ENCODE data around the gene KNG1.
A peak's percentile ranks its signal among the peaks of the same experiment; 100 is the strongest.
"Not testable (repeated sequence)": the region's sequence is repeated elsewhere in the genome, so short reads cannot be mapped to it uniquely, and the experiment has no call there.

The KNG1 gene

GRCh38 chr3:186694288-186695032, 22.7 kb upstream of the KNG1 start:
- peaks cover 4% of the 10 kb centered on the region for H3K4me1 Mint-ChIP-seq (ENCODE audit: low read depth)
- no peak for DNase-seq (ENCODE audit: low spot score)
- H3K4me3 Mint-ChIP-seq: no peak overlapping the region
- peaks cover 19% of the 10 kb centered on the region for H3K27me3 Mint-ChIP-seq (ENCODE audit: low read depth)
- H3K36me3 Mint-ChIP-seq (ENCODE audit: low read depth): no peaks in the 10 kb centered on the region
- H3K27ac Mint-ChIP-seq: no peak overlapping the region
- no peaks in the 10 kb centered on the region for H3K9me3 Mint-ChIP-seq

- H3K9me3 Mint-ChIP-seq: no peaks in the 10 kb centered on the region
- no peaks in the 10 kb centered on the region for H3K36me3 Mint-ChIP-seq (ENCODE audit: low read depth)
- peaks cover 21% of the 10 kb centered on the region for H3K27me3 Mint-ChIP-seq (ENCODE audit: low read depth)
- no peak for DNase-seq (ENCODE audit: low spot score)
- peaks cover 2% of the 10 kb centered on the region for H3K4me1 Mint-ChIP-seq (ENCODE audit: low read depth)
- H3K4me3 Mint-ChIP-seq: no peak overlapping the region
- no peak overlapping the region for H3K27ac Mint-ChIP-seq
Measured at GRCh38 chr3:186696522-186696921, 20.6 kb upstream of the KNG1 start.

DNA sequence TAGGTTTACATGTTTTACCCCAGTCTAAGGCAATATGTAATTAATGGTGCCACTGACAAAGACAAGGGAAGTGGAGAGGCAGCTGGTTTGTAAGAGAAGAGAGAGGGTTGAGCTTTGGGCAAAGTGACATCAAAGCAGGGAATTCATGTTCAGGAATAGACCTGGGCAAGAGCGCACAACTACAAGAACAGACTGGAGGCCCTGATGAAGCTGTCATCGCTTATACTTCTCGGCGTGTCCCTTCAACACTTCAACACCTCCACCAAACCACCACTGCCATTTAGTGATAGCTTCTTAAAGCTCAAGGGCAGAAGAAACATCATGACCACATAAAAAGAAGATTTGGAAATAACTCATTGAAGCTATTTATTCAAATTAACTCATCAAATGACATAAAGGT, 19.6 kb upstream of the KNG1 start:
- Mint-ChIP-seq H3K4me1 (ENCODE audit: low read depth) (no peaks in the 10 kb centered on the region), H3K9me3 (no peaks in the 10 kb centered on the region), H3K27ac (no peak overlapping the region), H3K36me3 (ENCODE audit: low read depth) (no peaks in the 10 kb centered on the region), H3K27me3 (ENCODE audit: low read depth) (peaks cover 20% of the 10 kb centered on the region), H3K4me3 (no peak overlapping the region)
- no peak for DNase-seq (ENCODE audit: low spot score)

- H3K36me3 Mint-ChIP-seq (ENCODE audit: low read depth): no peaks in the 10 kb centered on the region
- DNase-seq (ENCODE audit: low spot score): no peak
- H3K27ac Mint-ChIP-seq: no peak overlapping the region
- H3K9me3 Mint-ChIP-seq: no peaks in the 10 kb centered on the region
- no peaks in the 10 kb centered on the region for H3K4me1 Mint-ChIP-seq (ENCODE audit: low read depth)
- no peak overlapping the region for H3K4me3 Mint-ChIP-seq
- H3K27me3 Mint-ChIP-seq (ENCODE audit: low read depth): peaks cover 21% of the 10 kb centered on the region
Measured at GRCh38 chr3:186700267-186700666, 16.9 kb upstream of the KNG1 start.

DNA sequence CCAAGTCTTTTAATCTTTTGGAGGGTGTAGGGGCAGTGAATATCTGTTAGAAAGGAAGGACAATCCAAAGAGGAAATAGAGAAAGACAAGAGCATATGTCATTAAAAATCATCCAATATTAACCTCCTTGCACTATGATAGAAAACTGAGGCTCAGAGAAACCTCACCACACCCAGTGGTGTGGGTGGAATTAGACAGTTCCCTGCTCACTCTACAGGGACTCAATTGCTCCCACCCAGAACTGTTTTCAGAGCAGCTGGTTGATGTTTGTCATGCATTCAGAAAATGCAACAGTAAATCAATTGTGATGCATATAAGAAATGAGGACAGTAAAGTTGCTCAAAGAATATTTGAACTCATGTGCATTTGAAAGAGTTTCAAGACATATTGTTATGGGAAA, 14.7 kb upstream of the KNG1 start:
- peaks cover 32% of the 10 kb centered on the region for H3K27me3 Mint-ChIP-seq (ENCODE audit: low read depth)
- not testable (repeated sequence) for H3K4me3 Mint-ChIP-seq; H3K9me3 Mint-ChIP-seq; DNase-seq (ENCODE audit: low spot score); H3K27ac Mint-ChIP-seq; H3K4me1 Mint-ChIP-seq (ENCODE audit: low read depth); H3K36me3 Mint-ChIP-seq (ENCODE audit: low read depth)

- peaks cover 8% of the 10 kb centered on the region for H3K4me1 Mint-ChIP-seq (ENCODE audit: low read depth)
- peak; percentile 49 for DNase-seq (ENCODE audit: low spot score)
- H3K9me3 Mint-ChIP-seq: no peaks in the 10 kb centered on the region
- H3K27me3 Mint-ChIP-seq (ENCODE audit: low read depth): peaks cover 38% of the 10 kb centered on the region
- no peaks in the 10 kb centered on the region for H3K36me3 Mint-ChIP-seq (ENCODE audit: low read depth)
- H3K27ac Mint-ChIP-seq: no peak overlapping the region
- no peak overlapping the region for H3K4me3 Mint-ChIP-seq
Measured at GRCh38 chr3:186705882-186706780, 11.0 kb upstream of the KNG1 start.

DNA sequence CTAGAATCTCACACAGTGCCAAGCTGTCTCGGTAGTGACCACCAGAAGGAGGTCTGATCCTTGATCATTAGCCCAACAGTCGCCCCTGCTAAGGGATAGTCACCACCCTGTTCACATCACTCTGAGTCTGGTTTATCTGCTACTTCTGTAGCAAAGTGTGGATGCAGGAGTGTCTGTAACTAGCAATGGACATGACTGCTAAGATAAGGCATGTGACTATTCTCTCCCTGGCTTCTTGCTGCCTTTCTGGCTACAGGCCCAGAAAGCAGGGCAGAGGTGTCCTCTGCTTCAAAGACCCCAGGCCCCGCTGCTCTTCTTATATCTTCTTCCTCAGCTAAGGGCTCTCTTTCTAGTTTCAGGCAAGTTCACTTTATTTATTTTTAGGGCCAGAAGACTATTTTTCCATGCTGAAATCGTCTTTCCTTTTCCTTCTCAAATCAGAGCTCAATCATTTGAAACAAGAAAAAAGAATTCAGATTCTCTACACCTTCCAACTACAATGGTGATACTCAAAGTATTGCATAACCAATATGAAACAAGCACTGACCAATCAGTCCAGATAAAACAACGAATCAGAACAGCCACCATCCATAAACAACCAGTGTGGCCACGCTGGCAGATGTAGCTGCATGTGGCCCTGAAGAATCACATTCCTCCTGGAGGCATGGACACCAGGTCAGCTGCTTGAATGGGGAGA, 8.0 kb upstream of the KNG1 start:
- no peaks in the 10 kb centered on the region for H3K9me3 Mint-ChIP-seq
- no peak for DNase-seq (ENCODE audit: low spot score)
- peaks cover 32% of the 10 kb centered on the region for H3K27me3 Mint-ChIP-seq (ENCODE audit: low read depth)
- no peak overlapping the region for H3K4me3 Mint-ChIP-seq
- peaks cover 8% of the 10 kb centered on the region for H3K4me1 Mint-ChIP-seq (ENCODE audit: low read depth)
- no peaks in the 10 kb centered on the region for H3K36me3 Mint-ChIP-seq (ENCODE audit: low read depth)
- H3K27ac Mint-ChIP-seq: no peak overlapping the region

DNA sequence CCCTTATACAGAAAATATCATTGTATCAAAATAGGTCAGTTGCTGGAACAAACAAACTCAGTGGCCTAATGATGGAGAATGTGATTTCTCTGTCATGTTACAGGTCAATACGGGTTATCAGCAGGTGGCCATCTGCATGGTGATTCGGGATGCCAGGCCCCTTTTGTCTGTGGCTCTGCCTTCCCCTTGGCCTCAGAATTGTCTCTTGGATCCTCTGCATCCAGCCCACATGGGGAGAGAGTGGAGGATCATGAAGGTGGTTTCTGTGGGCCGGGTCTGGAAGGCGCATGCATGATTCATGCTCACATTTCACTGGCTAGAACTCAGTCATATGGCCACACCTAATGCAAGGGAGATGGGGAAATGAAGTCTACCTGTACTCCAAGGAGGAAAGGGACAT, 6.5 kb upstream of the KNG1 start:
- not testable (repeated sequence) for H3K4me3 Mint-ChIP-seq; H3K9me3 Mint-ChIP-seq; H3K4me1 Mint-ChIP-seq (ENCODE audit: low read depth); H3K36me3 Mint-ChIP-seq (ENCODE audit: low read depth); H3K27ac Mint-ChIP-seq; DNase-seq (ENCODE audit: low spot score)
- H3K27me3 Mint-ChIP-seq (ENCODE audit: low read depth): peaks cover 33% of the 10 kb centered on the region

DNA sequence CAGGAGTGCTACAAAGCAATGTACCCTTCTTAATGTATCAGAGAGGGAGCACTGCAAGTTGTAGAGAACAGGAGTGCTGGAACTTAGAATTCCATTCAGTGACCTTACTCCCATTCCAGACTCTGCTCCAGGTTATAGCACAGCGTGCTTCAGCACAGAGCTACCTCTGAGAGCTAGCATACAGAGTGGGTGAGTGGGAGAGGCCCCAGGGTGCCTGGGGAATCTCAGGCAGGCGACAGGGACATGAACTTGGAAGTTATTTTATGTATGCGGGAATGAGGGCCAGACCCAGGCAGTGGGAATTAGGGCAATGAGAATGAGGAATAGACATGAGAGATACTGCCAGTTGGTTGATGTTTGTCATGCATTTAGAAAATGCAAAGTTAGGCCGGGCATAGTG, 3.7 kb upstream of the KNG1 start:
- Mint-ChIP-seq H3K27ac (no peak overlapping the region), H3K4me3 (no peak overlapping the region), H3K27me3 (ENCODE audit: low read depth) (peaks cover 20% of the 10 kb centered on the region), H3K4me1 (ENCODE audit: low read depth) (no peaks in the 10 kb centered on the region), H3K9me3 (no peaks in the 10 kb centered on the region), H3K36me3 (ENCODE audit: low read depth) (no peaks in the 10 kb centered on the region)
- DNase-seq (ENCODE audit: low spot score): no peak

DNA sequence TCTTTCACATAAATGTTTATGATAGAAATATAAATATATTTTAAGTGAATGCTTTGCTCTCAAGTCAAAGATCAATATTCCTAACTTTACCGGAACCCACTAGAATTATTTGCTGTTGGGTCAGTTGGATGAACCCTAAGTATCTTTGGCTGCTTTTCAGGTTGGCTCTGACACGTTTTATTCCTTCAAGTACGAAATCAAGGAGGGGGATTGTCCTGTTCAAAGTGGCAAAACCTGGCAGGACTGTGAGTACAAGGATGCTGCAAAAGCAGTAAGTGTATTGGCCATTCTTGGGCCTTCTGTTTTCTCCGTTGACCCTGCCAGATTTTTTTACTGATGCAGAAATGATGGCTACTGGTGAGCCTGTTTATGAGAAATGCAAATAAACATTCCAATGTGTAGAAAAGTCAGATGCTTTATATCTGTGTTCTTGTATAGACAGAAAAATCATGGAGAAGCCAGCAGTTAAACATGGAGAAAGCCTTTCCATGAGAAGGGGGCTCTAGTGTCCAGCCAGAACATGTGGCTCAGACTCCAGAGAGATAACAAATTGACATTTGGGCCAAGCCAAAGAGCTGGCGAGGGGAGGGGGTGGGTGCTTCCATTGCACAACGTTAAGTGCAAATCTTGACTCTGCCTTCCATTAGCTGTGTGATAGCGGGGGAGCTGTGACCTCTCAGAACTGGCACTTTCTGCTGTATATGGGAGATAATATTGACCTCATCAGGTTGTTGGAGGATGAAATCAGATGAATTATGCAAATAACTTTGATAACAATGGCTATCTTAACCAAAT, 3.0 kb downstream of the KNG1 start:
- Mint-ChIP-seq H3K27ac (no peak overlapping the region), H3K36me3 (ENCODE audit: low read depth) (no peaks in the 10 kb centered on the region), H3K27me3 (ENCODE audit: low read depth) (peaks cover 18% of the 10 kb centered on the region), H3K4me1 (ENCODE audit: low read depth) (no peaks in the 10 kb centered on the region), H3K4me3 (no peak overlapping the region), H3K9me3 (no peaks in the 10 kb centered on the region)
- DNase-seq (ENCODE audit: low spot score): no peak

DNA sequence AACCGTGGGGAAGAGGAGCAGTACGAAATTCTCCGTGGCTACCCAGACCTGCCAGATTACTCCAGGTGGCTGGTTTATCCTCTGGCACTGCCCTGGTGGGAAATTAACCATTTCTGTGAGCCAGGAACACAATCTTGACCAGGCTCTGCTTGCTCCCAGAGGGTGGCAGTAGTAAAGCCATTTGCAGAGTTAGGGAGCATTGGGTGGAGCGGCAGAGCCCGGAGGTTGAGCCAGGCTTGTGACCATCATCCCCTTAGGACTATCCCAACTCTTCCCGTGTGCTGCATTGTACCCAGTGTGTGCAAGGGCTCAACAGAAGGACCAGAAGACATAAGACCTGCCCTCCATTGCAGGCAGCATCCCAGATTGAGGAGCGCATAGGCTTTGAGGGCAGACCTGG, 5.3 kb downstream of the KNG1 start:
- no peak overlapping the region for H3K27ac Mint-ChIP-seq
- H3K36me3 Mint-ChIP-seq (ENCODE audit: low read depth): no peaks in the 10 kb centered on the region
- no peaks in the 10 kb centered on the region for H3K4me1 Mint-ChIP-seq (ENCODE audit: low read depth)
- no peak for DNase-seq (ENCODE audit: low spot score)
- H3K27me3 Mint-ChIP-seq (ENCODE audit: low read depth): peaks cover 18% of the 10 kb centered on the region
- no peaks in the 10 kb centered on the region for H3K9me3 Mint-ChIP-seq
- no peak overlapping the region for H3K4me3 Mint-ChIP-seq

DNA sequence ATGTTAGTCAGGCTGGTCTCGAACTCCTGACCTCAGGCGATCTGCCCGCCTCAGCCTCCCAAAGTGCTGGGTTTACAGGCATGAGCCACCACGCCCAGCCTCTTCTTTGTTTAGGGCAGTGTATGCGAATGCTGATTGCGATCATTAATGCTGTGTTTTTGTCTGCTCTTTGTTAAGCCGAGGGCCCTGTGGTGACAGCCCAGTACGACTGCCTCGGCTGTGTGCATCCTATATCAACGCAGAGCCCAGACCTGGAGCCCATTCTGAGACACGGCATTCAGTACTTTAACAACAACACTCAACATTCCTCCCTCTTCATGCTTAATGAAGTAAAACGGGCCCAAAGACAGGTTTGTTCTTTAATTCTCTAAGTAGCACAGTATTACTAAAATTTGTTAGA, 7.8 kb downstream of the KNG1 start:
- Mint-ChIP-seq H3K4me1 (ENCODE audit: low read depth) (no peaks in the 10 kb centered on the region), H3K4me3 (no peak overlapping the region), H3K36me3 (ENCODE audit: low read depth) (no peaks in the 10 kb centered on the region), H3K9me3 (no peaks in the 10 kb centered on the region), H3K27me3 (ENCODE audit: low read depth) (peaks cover 14% of the 10 kb centered on the region), H3K27ac (no peak overlapping the region)
- no peak for DNase-seq (ENCODE audit: low spot score)

DNA sequence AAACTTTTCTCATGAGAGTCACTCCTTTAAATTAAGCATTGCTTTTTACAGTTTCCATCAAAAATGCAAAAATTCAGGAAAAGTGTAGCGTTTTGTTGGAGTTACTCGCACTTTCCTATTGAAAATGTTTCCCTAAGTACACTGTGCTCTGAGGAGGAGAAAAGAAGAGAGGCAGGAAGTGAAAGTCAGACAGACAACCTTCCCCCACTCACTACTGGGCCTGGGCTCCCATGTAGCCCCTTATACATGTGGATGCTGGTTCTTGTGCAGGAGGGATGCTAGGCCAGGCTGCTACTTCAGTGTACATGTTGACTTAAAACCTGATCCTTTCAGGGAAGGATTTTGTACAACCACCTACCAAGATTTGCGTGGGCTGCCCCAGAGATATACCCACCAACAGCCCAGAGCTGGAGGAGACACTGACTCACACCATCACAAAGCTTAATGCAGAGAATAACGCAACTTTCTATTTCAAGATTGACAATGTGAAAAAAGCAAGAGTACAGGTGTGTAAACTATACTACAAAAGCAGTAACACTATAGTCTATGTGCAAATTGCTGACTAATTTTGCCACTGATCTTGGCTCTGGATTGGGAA, 15.1 kb downstream of the KNG1 start:
- no peaks in the 10 kb centered on the region for H3K27me3 Mint-ChIP-seq (ENCODE audit: low read depth)
- no peaks in the 10 kb centered on the region for H3K9me3 Mint-ChIP-seq
- no peak overlapping the region for H3K27ac Mint-ChIP-seq
- DNase-seq (ENCODE audit: low spot score): no peak
- H3K4me3 Mint-ChIP-seq: no peak overlapping the region
- H3K4me1 Mint-ChIP-seq (ENCODE audit: low read depth): peaks cover 3% of the 10 kb centered on the region
- H3K36me3 Mint-ChIP-seq (ENCODE audit: low read depth): no peaks in the 10 kb centered on the region
